ENCODE results near the gene ASIC1.

GRCh38 chr12:50104417-50105366 is 47.3 kb downstream of the ASIC1 start:
- TF ChIP-seq CTCF (conservative IDR thresholded peaks at IDR 0.05; ENCODE audit: low read depth, low read length): no peak
- TF ChIP-seq CEBPB (IDR thresholded peaks at IDR 0.05; ENCODE audit: low read depth, low read length): no peak
- TF ChIP-seq MXI1 (IDR thresholded peaks at IDR 0.05; ENCODE audit: borderline replicate concordance, low read depth, low read length): no peak
- no peak for TF ChIP-seq USF2 (IDR thresholded peaks at IDR 0.05; ENCODE audit: low read depth, low read length)
- TF ChIP-seq RAD21 (IDR thresholded peaks at IDR 0.05; ENCODE audit: low read length): no peak
- TF ChIP-seq RCOR1 (IDR thresholded peaks at IDR 0.05; ENCODE audit: insufficient replicate concordance, low read length): no peak
- no peak for TF ChIP-seq RFX5 (IDR thresholded peaks at IDR 0.05; ENCODE audit: low read depth, low read length)
- TF ChIP-seq POLR2A (IDR thresholded peaks at IDR 0.05; ENCODE audit: low read depth, low read length): no peak
- TF ChIP-seq SMC3 (IDR thresholded peaks at IDR 0.05; ENCODE audit: low read depth, low read length): no peak
- no peak for TF ChIP-seq MAZ (IDR thresholded peaks at IDR 0.05; ENCODE audit: borderline replicate concordance, low read depth, low read length)
- TF ChIP-seq NFE2L2 (IDR thresholded peaks at IDR 0.05; ENCODE audit: low read depth, low read length): no peak
- no peak for TF ChIP-seq CHD1 (IDR thresholded peaks at IDR 0.05; ENCODE audit: low read depth, low read length)

Data from IMR-90 (cell line).